Neural cell (in vitro differentiated cells): Measurements from ENCODE around the gene GLRX. TPM values are rescaled to one million over a fixed set of nuclear protein-coding genes. Genes with fewer than 3 reads are reported as not detected.
A peak's percentile ranks its signal among the peaks of the same experiment; 100 is the strongest.

Source experiments
- H2AFZ ChIP-seq: fragments of 200-600, 300-800 bp; sonication (generic), shearing (Covaris generic); 2 replicates; pipeline ENCODE4 v1.6.0; 2014; ENCODE audit warnings: low read depth, mild to moderate bottlenecking, antibody characterized with exemption, low read length, moderate library complexity
- H3F3A ChIP-seq: fragments of 200-600 bp; shearing (Covaris generic); 2 replicates; pipeline ENCODE4 v1.6.1; 2016; ENCODE audit warnings: mild to moderate bottlenecking, moderate library complexity, mixed read lengths, antibody characterized with exemption, low read length; ENCODE audit not compliant: insufficient read depth, poor library complexity, severe bottlenecking
- H3K27ac ChIP-seq: fragments of 200-600, 300-800 bp; sonication (generic), shearing (Covaris generic); 2 replicates; pipeline ENCODE4 v1.5.1; 2014; ENCODE audit warnings: mild to moderate bottlenecking, low read length, moderate library complexity
- H3K27me3 ChIP-seq: fragments of 300-800, 200-600 bp; sonication (generic), shearing (Covaris generic); 2 replicates; pipeline ENCODE4 v1.6.0; 2014; ENCODE audit warnings: mild to moderate bottlenecking, low read depth, low read length, moderate library complexity; ENCODE audit not compliant: insufficient read depth
- H3K36me3 ChIP-seq: fragments of 300-800, 200-600 bp; sonication (generic), shearing (Covaris generic); 2 replicates; pipeline ENCODE4 v1.5.1; 2014; ENCODE audit warnings: mild to moderate bottlenecking, antibody characterized with exemption, low read length, moderate library complexity; ENCODE audit not compliant: insufficient read depth
- H3K4me2 ChIP-seq: fragments of 300-800, 200-600 bp; sonication (generic), shearing (Covaris generic); 2 replicates; pipeline ENCODE4 v1.6.0; 2014; ENCODE audit warnings: mild to moderate bottlenecking, low read length
- H3K4me3 ChIP-seq: fragments of 300-800, 200-600 bp; sonication (generic), shearing (Covaris generic); 2 replicates; pipeline ENCODE4 v1.5.1; 2014; ENCODE audit warnings: mild to moderate bottlenecking, low read length, moderate library complexity
- H3K79me2 ChIP-seq: fragments of 200-600 bp; shearing (Covaris generic); replicated peaks from 2 replicates; pipeline ENCODE4 v1.6.0; 2014; ENCODE audit warnings: mild to moderate bottlenecking, low read length, moderate library complexity; ENCODE audit not compliant: insufficient read depth
- H3K9ac ChIP-seq: fragments of 300-800, 200-600 bp; sonication (generic), shearing (Covaris generic); 2 replicates; pipeline ENCODE4 v1.6.1; 2016; ENCODE audit warnings: mild to moderate bottlenecking, low read length, mixed read lengths
- H3K9me2 ChIP-seq: fragments of 200-600 bp; shearing (Covaris generic); 2 replicates; pipeline ENCODE4 v1.6.1; 2016; ENCODE audit warnings: mild to moderate bottlenecking, low read length, mixed read lengths; ENCODE audit not compliant: insufficient read depth
- H3K9me3 ChIP-seq: fragments of 200-600, 300-800 bp; sonication (generic), shearing (Covaris generic); 2 replicates; pipeline ENCODE4 v1.6.1; 2016; ENCODE audit warnings: mild to moderate bottlenecking, mixed run types, low read length, moderate library complexity, mixed read lengths
- H4K20me1 ChIP-seq: fragments of 200-600 bp; shearing (Covaris generic); 2 replicates; pipeline ENCODE4 v1.6.1; 2016; ENCODE audit warnings: mild to moderate bottlenecking, mixed run types; ENCODE audit not compliant: insufficient read depth
- CTCF ChIP-seq: fragments of 450-650 bp; IDR thresholded peaks from 2 replicates; pipeline ENCODE4 v1.5.1; 2014; ENCODE audit warnings: antibody characterized with exemption, mild to moderate bottlenecking, moderate library complexity; ENCODE audit not compliant: poor library complexity, severe bottlenecking
- EP300 ChIP-seq: fragments of 450-650 bp; conservative IDR thresholded peaks from 2 replicates; pipeline ENCODE4 v1.6.1; 2014; ENCODE audit warnings: antibody characterized with exemption, mild to moderate bottlenecking, moderate library complexity; ENCODE audit not compliant: poor library complexity, severe bottlenecking
- MXI1 ChIP-seq: fragments of 450-650 bp; conservative IDR thresholded peaks from 2 replicates; pipeline ENCODE4 v1.6.1; 2014; ENCODE audit warnings: antibody characterized with exemption, mild to moderate bottlenecking; ENCODE audit not compliant: poor library complexity, severe bottlenecking
- POLR2AphosphoS5 ChIP-seq: IDR thresholded peaks from 2 replicates; pipeline ENCODE4 v1.6.1; 2012
- RAD21 ChIP-seq: fragments of 450-650 bp; conservative IDR thresholded peaks from 2 replicates; pipeline ENCODE4 v1.6.1; 2014; ENCODE audit warnings: antibody characterized with exemption, mild to moderate bottlenecking, moderate library complexity
- REST ChIP-seq: IDR thresholded peaks from 2 replicates; pipeline ENCODE4 v1.6.1; 2012; ENCODE audit warnings: borderline replicate concordance
- SMC3 ChIP-seq: fragments of 450-650 bp; conservative IDR thresholded peaks from 2 replicates; pipeline ENCODE4 v1.6.1; 2014; ENCODE audit warnings: antibody characterized with exemption, mild to moderate bottlenecking, moderate library complexity; ENCODE audit not compliant: poor library complexity
- TAF1 ChIP-seq: IDR thresholded peaks from 2 replicates; pipeline ENCODE4 v1.6.1; 2012; ENCODE audit warnings: low read depth
- polyA plus RNA-seq: library from polyadenylated mRNA; depleted of rRNA; stranded (reverse); fragments of >200 nt; gene quantifications from 2 replicates; pipeline ENCODE4 v1.2.3, GENCODE V29; 2014

GLRX gene
- polyA plus RNA-seq, 1 donor from 2014 or later: 54.0 TPM

GRCh38 chr5:95861221-95861863, 38.8 kb upstream of the GLRX start:
- H3K79me2 ChIP-seq: no peaks in the 10 kb centered on the region
- H3K27me3 ChIP-seq: no peaks in the 10 kb centered on the region
- H4K20me1 ChIP-seq: no peaks in the 10 kb centered on the region
- H3K9me3 ChIP-seq: no peaks in the 10 kb centered on the region
- no peak overlapping the region for H3K4me3 ChIP-seq
- H2AFZ ChIP-seq: no peak overlapping the region
- no peak overlapping the region for H3K4me2 ChIP-seq
- no peaks in the 10 kb centered on the region for H3F3A ChIP-seq
- H3K9ac ChIP-seq: no peak overlapping the region
- H3K9me2 ChIP-seq: no peaks in the 10 kb centered on the region
- TF ChIP-seq REST: no peak
- TF ChIP-seq CTCF: no peak
- TF ChIP-seq SMC3: no peak
- TF ChIP-seq EP300: no peak
- TF ChIP-seq RAD21: no peak
- TF ChIP-seq MXI1: no peak
- TF ChIP-seq TAF1: no peak
- H3K36me3 ChIP-seq: no peaks in the 10 kb centered on the region
- no peak overlapping the region for H3K27ac ChIP-seq

DNA sequence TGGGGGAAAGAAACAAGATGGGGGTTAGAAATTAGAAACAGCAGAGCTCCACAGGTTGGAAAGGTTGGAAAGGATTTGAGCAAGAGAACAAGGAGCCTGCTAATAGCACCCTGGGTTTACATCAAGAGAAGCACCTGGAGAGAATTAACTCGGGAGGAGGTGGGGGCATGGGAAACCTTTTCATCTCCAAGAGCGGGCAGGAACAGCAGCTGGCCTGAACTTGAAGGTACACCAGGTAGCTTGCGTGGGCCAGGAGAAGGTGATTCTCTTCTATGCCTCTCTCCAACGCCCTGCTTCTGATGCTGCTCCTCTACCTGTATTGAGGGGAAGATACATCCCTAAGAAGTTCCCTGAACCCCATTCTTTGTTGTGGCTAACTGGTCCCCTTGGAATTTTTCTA, 37.1 kb upstream of the GLRX start:
- TF ChIP-seq POLR2AphosphoS5 (no peak), MXI1 (no peak)
- Histone ChIP-seq H3F3A (no peaks in the 10 kb centered on the region), H3K9me2 (no peaks in the 10 kb centered on the region), H3K9me3 (no peaks in the 10 kb centered on the region), H3K4me2 (no peak overlapping the region), H3K4me3 (no peak overlapping the region), H2AFZ (no peak overlapping the region), H4K20me1 (no peaks in the 10 kb centered on the region), H3K79me2 (no peaks in the 10 kb centered on the region), H3K27me3 (no peaks in the 10 kb centered on the region), H3K36me3 (no peaks in the 10 kb centered on the region), H3K9ac (no peak overlapping the region), H3K27ac (peak overlapping the region; percentile 61)
